NCI-H2107 (cell line): Measurements from ENCODE around the gene ELAVL3.
"Not testable (repeated sequence)": the region's sequence is repeated elsewhere in the genome, so short reads cannot be mapped to it uniquely, and the experiment has no call there.

Experiments
- DNase-seq: peaks from one replicate; lab custom pipeline; 2025; lab: John Stamatoyannopoulos, UW

Gene ELAVL3

GRCh38 chr19:11458912-11459311 lies 21.9 kb downstream of the ELAVL3 start:
- DNase-seq = not testable (repeated sequence)

- no peak for DNase-seq
These were observed 22.5 kb downstream of the ELAVL3 start for GRCh38 chr19:11458236-11458900.

DNA sequence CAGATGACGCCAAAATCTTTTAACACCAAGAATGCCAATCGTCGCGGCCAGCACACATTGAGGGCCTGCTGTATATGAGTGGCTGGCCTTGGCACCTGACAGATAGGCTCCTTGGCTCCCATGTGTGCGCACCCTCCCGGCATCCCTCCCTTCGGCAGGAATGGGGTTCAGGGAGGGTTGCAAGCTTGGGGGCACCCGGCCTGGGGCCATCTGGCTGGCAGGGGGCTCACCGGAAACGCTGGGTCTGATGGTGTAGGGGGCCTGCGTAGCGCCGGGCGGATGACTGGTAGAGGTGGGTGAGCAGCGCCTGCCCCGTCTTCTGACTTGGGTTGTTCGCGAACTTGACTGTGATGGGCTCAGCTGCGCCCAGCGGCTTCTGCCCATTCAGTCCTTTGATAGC lies 23.0 kb downstream of the ELAVL3 start:
- no peak for DNase-seq

DNA sequence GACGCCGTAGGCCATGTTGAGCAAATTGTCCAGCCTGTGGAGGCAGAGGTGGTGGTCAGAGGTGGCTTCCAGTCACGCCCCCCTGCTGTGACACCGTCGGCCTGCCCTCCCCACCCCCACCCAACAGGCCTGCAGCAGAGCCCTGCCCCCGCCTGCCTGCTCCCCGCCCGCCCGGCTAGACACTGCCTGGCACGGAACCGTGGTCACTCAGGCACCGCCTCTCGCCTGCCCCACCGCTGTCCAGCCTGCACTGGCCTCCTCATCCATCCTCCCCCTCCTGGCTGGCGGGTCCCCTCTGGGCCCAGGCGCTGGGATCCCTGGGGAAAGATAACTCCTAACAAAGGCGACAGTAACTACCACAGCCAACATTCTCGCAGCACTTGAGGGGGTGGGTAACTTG lies 23.7 kb downstream of the ELAVL3 start:
- DNase-seq = no peak

- DNase-seq = no peak
These were observed 24.2 kb downstream of the ELAVL3 start for GRCh38 chr19:11456659-11457058.

- not testable (repeated sequence) for DNase-seq
These were observed 25.7 kb downstream of the ELAVL3 start for GRCh38 chr19:11455233-11455554.

- DNase-seq = no peak
These were observed 27.1 kb downstream of the ELAVL3 start for GRCh38 chr19:11453468-11454341.

DNA sequence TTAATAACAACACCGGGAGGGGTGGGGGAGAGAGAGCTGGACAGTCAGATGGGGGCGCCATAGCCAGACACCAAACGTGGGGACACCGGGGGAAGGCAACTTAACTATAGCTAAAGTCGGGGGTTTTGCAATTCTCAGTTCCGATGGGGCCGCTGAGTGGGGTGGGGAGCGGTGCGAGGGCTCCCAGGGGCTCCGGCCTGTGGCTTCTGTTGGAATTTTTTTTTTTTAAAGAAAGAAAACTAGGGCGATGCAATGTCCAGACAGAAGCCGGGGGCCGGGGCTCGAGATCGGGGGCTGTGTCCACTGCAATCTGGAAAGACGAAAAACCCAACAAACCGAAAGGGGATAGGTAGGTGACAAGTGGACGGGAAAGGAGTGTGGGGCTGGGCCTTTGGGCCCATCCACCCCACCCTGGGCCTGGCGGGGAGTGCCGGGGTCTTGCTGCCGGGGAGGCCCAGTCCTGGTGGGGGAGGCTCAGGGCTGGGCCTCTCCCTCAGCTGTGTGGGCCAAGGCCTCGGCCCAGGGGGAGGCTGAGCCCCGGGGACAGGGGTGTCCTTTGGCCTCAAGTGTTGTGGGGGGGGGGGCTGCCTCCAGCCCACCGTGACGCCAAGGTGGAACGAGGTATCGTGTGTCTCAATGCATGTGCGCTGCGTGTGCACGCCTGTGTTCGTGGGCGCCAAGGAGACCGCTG lies 28.1 kb downstream of the ELAVL3 start:
- no peak for DNase-seq

DNA sequence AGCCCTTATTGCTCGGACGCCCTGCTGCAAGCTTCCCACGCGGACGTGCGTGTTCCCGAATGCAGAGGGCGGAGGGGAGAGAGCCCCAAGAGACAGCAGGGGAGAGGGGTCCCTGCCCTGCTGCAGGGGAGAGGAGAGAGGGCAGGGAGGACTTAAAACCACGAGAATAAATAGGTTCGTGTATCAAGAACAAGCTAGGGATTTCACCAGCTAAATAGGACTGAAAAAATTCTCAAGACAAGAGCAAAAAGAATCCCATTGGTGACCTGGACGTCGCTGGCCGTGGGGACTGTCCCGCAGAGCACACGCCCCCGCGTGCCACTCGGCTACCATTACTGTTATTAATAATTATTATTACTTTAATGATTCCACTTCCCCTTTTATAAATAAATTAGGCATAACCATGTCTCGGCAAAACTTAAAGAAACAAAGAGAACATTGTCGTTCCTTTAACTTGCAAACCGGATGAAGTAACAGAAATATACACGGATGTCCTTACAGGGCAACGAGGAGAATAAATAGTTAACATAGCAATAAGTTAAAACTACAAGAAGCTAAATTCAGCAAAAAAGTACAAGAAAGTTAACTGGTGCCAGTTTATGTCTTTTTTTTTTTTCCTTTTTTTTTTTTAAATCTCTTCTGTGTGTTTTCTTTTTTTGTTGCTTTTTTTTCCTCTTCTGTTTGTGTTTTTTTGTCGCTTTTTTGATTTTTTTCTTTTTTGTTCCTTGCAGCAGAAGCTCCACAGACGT lies 28.8 kb downstream of the ELAVL3 start:
- no peak for DNase-seq

DNA sequence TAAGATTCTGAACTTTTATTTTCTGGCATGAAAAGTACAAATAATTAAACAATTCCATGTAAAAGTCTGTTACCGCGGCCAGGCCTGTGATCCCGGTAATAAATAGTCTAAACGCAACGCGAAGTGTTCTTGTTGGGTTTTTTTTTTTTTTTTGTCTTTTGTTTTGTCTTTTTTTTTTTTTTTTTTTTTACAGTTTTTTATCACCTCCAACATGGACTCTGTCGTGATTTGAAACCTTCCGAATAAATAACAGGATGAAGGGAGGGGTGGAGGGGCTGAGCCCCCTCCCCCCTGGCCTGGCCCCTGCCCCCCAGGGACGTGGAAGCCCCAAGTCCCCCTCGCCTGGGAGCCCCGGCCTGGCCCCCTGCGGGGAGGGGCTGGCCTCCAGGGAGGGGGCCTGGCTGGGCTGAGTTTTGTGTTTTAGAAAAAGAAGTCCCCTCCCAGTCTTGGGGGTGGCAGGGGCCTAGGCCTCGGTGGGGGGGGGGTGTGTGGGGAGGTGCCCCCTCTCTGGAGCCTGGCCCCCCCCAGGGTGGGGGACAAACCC lies 29.4 kb downstream of the ELAVL3 start:
- DNase-seq = no peak

- DNase-seq = no peak
These were observed 30.1 kb downstream of the ELAVL3 start for GRCh38 chr19:11450570-11451326.

GRCh38 chr19:11448923-11449554 lies 31.8 kb downstream of the ELAVL3 start:
- no peak for DNase-seq

- no peak for DNase-seq
These were observed 32.4 kb downstream of the ELAVL3 start for GRCh38 chr19:11448410-11448809.

- no peak for DNase-seq
These were observed 33.2 kb downstream of the ELAVL3 start for GRCh38 chr19:11447347-11448262.

DNA sequence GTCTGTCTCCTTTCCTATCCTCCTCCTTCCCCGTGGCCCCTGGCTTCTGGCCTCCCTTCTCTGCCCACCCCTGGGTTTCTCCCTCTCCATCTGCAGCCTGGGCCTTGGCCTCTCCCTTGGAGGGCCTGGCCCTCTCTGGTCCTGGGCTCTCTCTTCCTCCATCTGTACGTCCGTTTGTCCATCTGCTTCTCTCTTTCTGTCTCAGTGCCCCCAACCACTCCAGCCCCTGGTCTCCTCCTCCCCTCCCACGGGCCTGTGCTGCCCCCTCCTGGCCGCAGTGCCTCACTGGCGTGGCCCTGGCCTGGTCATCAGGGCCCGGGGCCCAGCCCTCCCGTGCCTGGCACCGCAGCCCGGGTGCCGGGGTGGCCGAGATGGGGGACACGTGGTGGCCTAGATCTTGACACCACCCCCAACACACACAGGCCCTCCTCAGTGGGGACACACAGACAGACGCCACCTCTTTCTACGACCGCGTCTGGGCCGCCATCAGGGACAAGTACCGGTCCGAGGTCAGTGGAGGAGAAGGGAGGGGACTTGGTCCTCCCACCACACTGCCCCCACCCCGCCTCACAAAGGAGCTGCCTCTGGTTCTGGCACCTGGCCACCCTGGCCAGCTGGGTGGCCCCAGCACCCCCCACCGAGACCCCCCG lies 34.1 kb downstream of the ELAVL3 start:
- no peak for DNase-seq

DNA sequence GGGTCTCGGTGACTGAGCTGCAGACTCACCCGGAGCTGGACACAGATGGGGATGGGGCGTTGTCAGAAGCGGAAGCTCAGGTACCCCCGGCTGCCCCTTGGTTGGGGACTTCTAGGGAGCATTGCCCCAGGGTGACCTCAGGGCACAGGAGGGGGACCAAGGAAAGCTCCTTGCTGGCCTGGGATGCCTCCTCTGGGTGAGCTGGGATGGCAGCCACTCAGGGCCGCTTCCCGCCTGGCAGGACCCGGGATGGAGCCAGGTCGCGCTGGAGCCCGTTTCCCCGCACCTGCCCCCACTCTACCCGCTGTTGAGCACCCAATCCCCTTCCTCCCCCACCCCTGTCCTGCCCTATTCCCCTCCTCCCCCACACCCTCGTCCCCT lies 34.6 kb downstream of the ELAVL3 start:
- DNase-seq = no peak

GRCh38 chr19:11445141-11445540 lies 35.7 kb downstream of the ELAVL3 start:
- no peak for DNase-seq

DNA sequence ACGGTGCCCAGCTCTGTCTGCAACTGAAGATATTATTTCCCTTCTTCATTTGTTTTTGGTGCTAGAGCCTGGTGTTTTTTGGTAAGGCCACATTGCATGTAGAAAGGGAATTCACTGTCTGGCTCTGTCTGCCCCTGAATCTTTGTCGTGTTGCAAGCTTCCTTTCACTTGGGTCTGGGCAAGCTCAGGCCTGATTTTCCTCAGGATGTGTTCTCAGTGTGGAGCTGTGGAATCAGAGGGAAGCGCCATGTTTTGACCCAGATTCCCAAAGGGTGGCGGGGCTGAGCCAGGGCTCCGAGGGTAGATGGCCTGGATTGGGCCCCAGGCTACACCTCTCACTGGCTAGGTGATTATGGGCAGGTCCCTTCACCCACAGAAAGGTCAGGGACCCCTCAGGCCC lies 36.8 kb downstream of the ELAVL3 start:
- no peak for DNase-seq

DNA sequence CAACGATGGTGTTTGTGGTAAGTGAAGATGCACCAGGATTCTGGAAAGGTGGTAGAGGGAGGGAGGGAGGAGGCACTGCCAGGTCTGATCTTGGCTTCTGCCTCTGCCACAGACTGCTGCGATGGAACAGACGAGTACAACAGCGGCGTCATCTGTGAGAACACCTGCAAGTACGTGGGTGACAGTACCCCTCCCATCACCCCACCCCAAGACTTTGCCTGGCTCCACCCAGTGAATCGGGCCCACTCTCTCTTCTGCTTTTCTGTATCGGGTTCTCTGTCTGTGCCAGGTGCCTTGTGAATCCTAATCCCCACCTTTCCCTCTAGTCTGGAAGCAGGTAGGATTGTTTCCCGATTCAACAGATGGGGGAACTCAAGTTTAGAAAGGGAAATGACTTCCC lies 42.9 kb downstream of the ELAVL3 start:
- DNase-seq = no peak
